Measurements from ENCODE around the gene GTF2A1L.
"Not testable (repeated sequence)": the region's sequence is repeated elsewhere in the genome, so short reads cannot be mapped to it uniquely, and the experiment has no call there.

GTF2A1L gene

GRCh38 chr2:48699348-48699930, 81.8 kb downstream of the GTF2A1L start:
- DNase-seq (ENCODE audit: low read depth) = no peak

DNA sequence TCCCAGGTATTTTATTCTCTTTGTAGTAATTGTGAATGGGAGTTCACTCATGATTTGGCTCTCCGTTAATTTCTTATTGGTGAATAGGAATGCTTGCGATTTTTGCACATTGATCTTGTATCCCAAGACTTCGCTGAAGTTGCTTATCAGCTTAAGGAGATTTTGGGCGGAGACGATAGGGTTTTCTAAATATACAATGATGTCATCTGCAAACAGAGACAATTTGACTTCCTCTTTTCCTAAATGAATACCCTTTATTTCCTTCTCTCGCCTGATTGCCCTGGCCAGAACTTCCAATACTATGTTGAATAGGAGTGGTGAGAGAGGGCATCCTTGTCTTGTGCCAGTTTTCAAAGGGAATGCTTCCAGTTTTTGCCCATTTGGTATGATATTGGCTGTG, 86.0 kb downstream of the GTF2A1L start:
- DNase-seq (ENCODE audit: low read depth) = not testable (repeated sequence)

DNA sequence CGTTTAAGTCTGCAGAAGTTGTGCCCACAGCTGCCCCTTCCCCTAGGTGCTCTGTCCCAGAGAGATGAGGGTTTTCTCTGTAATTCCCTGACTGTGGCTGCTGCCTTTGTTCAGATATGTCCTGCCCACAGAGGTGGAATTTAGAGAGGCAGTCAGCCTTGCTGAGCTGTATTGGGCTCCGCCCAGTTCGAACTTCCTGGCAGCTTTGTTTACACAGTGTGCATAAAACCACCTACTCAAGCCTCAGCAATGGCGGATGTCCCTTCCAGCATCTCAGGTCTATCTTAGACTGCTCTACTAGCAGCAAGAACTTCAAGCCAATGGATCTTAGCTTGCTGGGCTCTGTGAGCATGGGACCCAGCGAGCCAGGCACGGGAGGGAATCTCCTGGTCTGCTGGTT, 89.8 kb downstream of the GTF2A1L start:
- no peak for DNase-seq (ENCODE audit: low read depth)

DNA sequence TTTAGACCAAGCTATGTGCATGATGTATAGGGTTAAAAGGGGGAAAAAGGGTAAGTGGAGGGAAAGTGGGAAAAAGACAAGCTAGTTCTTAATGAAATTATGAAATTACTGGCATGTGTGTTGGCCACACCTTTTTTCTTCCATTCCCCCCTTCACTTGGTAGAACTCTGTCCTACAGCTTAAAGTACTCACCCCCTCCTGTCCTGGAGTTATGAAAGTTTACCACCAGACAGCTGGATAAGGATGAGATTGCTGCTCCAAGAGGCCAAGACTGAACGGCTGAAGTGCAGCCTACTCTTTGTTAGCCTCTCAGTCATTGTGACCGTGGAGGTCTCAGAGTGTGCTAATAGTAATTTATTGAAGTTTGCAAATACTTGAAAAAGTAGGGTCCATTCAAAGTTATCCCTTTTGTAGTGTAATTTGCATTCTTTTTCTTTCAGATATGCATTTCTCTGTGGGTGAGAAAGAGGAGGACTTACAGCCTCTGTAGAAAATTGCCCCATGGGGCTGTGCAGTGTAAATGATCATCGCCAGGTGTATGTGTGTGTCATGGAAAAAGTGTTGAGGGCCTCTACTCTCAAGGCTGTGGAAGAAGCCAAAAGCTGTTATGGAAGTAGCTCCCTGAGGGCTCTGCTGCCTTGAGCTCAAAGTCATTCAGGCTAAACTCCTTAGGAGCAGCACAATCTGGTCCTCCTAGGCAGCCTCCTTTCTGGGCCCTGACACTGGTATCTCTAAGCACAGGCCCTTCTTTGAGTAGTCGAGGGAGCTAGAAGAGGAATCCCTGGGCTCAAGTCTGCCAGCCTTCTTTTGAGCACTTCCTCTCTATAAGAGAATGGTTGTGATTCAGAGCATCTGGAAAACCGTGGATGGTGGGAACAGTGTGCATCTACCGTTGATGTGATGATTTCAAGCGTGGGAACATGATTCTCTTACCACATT, 91.7 kb downstream of the GTF2A1L start:
- no peak for DNase-seq (ENCODE audit: low read depth)

GRCh38 chr2:48711343-48711742, 93.7 kb downstream of the GTF2A1L start:
- no peak for DNase-seq (ENCODE audit: low read depth)

- DNase-seq (ENCODE audit: low read depth) = no peak
Observed at GRCh38 chr2:48712151-48712550, 94.5 kb downstream of the GTF2A1L start.

DNA sequence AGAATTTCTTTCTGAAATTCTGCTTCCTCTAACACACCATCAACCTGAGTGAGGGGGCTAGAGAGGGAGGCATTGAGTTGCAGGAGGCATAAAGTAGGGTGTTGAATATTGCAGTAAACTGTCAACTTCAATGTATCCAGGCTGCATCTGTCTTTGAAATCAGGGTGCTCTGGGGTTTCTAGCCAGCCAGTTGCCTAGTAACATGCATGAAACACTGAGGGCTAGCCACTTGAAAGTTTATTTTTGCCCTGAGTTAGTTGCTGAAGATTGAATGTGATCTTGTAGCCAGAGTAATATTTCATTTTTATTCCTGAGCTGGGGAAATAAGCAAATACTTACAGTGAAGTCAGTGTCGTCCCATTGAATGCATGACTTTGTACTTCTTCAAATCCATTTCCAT, 96.0 kb downstream of the GTF2A1L start:
- DNase-seq (ENCODE audit: low read depth) = no peak

- no peak for DNase-seq (ENCODE audit: low read depth)
Observed at GRCh38 chr2:48714245-48714644, 96.6 kb downstream of the GTF2A1L start.

DNA sequence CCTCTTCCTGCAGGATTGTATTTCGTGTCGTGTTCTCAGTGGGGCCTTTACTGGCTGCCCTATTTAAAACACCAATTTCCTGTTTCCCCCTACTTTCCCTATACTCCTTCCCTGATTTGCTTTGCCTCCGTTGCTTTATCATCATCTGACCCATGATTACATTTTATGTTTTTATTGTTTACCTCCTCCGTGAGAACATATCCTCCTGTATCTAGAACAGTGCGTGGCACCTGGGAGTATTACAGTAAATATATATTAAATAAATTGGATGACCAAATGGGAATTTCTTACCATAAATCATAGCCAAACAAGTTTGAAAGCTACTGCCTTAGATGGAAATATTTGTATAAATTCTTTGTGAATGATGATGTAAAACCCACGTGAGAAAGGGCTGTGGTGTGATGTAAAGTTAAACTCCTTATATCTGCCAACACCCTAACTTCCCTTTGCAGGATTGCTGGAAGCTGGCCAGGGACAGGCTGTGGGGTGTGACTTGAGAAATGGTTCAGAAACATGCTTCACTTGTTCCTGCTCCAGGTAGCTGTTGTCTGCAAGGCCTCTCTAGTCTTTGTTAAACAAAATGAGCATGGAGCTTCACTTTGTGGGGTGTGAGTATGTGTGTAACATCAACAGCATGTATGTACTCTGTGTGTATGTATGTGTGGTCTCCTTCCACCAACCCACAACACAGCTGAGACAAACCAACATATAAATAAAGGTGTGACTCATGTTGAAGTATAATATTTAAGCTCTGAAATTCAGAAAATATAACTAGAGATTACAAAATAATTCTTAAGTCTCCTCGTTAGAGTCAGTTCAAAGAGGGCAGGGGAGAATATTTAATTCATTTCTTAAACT, 97.6 kb downstream of the GTF2A1L start:
- no peak for DNase-seq (ENCODE audit: low read depth)

DNA sequence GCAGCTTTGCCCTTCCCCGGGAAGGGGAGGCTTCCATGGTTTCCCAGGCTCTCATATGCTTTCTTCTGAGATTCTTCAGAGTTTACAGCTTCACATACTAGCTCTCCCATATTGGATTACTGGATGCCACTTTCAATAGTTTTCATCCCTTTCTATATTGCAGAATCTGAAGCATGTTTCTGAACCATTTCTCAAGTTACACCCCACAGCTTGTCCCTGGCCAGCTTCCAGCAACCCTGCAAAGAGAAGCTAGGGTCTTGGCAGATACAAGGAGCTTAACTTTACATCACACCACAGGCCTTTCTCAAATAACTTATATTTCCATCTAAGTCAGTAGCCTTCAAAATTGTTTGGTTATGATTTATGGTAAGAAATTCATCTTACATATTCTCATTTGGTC, 98.3 kb downstream of the GTF2A1L start:
- no peak for DNase-seq (ENCODE audit: low read depth)

DNA sequence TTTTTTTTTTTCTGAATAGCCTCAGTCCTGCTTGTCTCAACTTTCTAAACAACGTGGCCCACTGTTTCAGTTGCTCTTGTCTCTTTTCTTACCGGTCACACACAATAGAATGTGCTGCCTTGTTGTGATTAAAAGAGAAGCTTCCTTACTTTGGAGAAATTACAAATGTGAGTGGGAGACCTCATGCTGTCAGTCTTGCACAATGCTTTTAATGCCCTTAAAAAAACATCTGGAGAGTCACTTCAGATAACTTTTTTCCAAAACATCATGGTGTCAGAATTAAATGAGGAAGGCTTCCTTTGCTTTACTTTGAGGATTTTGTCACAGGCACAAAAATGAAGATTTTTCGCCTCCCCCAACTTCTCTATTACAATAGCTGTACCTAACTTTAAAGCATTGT, 100.2 kb downstream of the GTF2A1L start:
- DNase-seq (ENCODE audit: low read depth) = no peak

- DNase-seq (ENCODE audit: low read depth) = no peak
Observed at GRCh38 chr2:48719480-48720177, 102.0 kb downstream of the GTF2A1L start.

GRCh38 chr2:48721158-48721557, 103.5 kb downstream of the GTF2A1L start:
- no peak for DNase-seq (ENCODE audit: low read depth)

DNA sequence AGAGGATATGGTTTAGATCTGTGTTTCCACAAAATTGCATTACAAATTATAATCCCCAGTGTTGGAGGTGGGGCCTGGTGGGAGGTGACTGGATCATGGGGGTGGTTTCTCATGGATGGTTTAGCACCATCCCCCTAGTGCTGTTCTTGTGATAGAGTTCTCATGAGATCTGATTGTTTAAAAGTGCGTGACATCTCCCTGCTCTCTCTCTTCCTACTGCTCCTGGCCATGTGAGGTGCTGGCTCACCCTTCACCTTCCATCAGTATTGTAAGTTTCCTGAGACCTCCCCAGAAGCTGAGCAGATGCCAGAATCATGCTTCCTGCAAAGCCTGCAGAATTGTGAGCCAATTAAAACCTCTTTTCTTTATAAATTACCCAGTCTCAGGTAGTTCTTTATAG, 104.7 kb downstream of the GTF2A1L start:
- no peak for DNase-seq (ENCODE audit: low read depth)

DNA sequence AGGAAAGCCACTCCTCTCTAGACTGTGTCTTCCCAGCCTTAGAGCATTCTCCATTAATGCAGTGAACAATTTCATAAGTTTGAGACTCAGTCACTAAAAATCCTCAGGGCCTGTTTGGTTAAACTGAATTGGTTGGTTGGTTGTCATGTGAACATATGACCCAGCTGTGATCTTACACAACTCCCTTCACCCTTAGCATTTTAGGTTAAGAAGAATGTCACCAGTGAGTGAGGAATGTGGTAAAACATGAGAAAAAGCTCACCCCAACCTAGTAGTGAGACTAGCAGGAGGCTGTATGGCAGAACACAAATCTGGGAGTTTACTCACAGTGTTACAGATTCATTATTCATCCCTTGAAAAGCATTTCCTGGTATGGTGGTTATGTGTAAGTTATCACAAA, 105.5 kb downstream of the GTF2A1L start:
- DNase-seq (ENCODE audit: low read depth) = no peak

DNA sequence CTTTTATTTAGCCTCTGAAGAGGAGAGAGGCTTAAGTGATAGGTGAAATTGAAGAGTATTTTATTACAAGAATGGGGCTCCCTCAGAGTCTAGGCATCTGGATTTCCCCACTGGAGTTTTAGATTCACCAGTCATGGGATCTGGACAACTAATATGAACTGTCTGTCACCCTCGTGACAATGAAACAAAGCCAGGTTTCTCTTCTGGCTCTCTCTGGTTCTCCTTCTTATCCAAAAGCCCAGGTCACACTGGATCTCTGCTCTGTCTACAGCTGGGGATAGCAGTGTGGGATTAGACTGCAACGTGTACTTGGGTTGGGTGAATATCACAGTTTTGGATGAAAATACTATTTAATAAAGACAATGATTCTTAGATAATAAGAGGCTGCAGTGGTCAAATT, 106.6 kb downstream of the GTF2A1L start:
- DNase-seq (ENCODE audit: low read depth) = no peak

DNA sequence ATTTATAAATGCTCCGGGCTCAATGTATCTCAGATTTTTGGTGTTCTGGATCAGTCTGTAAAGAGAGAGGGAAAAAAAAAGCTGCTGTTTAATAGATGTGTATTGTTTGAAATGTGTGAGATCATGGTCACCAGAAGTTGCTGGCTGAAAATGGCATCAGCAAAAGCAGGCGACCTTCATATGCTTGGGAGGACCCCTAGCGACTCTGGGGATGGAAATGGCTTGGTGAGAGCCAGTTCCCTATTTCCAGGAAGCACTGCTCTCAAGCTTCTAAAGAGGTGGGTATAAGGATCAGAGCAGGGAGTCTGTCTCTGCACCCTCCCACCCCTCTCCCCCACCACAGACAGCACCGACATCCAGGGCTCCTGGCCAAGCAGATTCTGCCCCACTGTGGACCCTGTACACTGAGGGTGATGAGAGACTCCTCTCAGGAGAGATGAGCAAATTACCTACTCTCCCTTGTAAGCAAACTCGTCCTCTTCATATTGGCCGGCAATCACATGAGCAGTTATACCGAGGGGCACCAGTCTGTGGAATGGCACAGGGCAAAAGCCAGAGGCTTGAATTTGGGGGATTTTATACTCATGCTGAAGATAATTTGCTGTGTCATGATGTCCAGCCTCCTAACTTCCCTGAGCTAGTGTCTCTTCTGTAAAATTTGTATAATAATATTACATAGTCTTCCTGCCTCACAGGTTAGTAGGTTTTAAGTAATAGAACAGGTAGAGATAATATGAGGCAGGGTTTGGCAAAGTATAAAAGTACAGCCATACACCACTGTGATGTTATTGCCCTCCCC, 108.2 kb downstream of the GTF2A1L start:
- DNase-seq (ENCODE audit: low read depth) = no peak

- DNase-seq (ENCODE audit: low read depth) = no peak
Observed at GRCh38 chr2:48727560-48727959, 109.9 kb downstream of the GTF2A1L start.

DNA sequence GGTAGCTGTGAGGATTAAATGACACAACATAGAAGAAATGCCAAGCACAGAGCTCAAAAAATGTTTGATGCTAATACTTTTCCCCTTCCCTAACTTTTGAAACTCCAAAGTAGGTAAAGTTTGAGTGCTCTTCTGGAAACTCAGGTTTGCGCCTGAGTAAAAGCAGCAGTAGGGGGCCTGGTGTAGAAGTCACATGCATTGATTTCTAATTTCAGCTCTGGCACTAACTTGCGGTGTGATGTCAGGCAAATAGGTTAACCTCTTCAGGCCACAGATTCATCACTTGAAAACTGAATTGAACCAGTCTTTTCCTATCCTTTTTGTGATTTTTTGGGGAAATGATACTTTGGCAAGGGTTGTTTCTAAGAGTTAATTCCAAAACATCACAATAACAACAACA, 110.6 kb downstream of the GTF2A1L start:
- no peak for DNase-seq (ENCODE audit: low read depth)

DNA sequence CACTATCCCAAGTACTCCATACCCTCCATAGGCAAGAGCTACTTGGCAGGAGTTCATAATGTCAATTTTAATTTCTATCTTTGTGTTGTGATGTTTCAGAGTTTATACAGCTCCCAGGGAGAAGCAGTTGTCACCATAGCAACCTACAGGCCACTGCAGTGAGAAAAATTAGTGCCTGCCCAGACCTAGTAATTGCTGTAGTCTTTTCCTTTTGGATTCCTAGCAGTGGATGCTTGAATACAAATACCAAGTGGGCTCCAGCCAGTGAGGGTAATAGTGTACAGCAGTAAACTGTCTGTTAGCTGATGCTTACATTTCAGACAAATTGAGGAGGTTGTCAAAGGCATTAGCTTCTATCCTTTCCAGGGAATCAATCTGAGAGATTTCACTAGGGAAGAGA, 111.2 kb downstream of the GTF2A1L start:
- DNase-seq (ENCODE audit: low read depth) = no peak

All from stimulated activated CD8-positive, alpha-beta memory T cell treated with anti-CD3 and anti-CD28 coated beads, Interleukin-15, amount 100 ng/mL, for 1 hour (primary cell).